ENCODE measurements around the gene USP6.

GRCh38 chr17:5128905-5129535 lies 13.2 kb downstream of the USP6 start:
- no peak for TF ChIP-seq CTCF (IDR thresholded peaks at IDR 0.05)
- TF ChIP-seq POLR2A (IDR thresholded peaks at IDR 0.05) = no peak
